GM23248 (cell line): ENCODE data around the gene DHX40. TPM values are rescaled to one million over a fixed set of nuclear protein-coding genes. Genes with fewer than 3 reads are reported as not detected.
"Not testable (repeated sequence)": the region's sequence is repeated elsewhere in the genome, so short reads cannot be mapped to it uniquely, and the experiment has no call there.

Source experiments
- DNase-seq: peaks from one replicate; pipeline ENCODE4 v3.0.0-alpha.2; 2015
- H2AFZ ChIP-seq: fragments of 200-600 bp; sonication (generic); 2 replicates; pipeline ENCODE4 v1.6.1; 2016; ENCODE audit warnings: antibody characterized with exemption
- H3F3A ChIP-seq: fragments of 200-600 bp; sonication (generic); 2 replicates; pipeline ENCODE4 v1.6.1; 2016; ENCODE audit warnings: mild to moderate bottlenecking, antibody characterized with exemption, mixed run types; ENCODE audit not compliant: insufficient read depth
- H3K27ac ChIP-seq: fragments of 200-600 bp; sonication (generic); 2 replicates; pipeline ENCODE4 v1.5.1; 2016; ENCODE audit warnings: mild to moderate bottlenecking
- H3K27me3 ChIP-seq: fragments of 200-600 bp; sonication (generic); replicated peaks from 2 replicates; pipeline ENCODE4 v1.6.1; 2016; ENCODE audit warnings: mild to moderate bottlenecking; ENCODE audit not compliant: insufficient read depth
- H3K36me3 ChIP-seq: fragments of 200-600 bp; sonication (generic); 2 replicates; pipeline ENCODE4 v1.6.1; 2016; ENCODE audit warnings: low read depth, mild to moderate bottlenecking
- H3K4me1 ChIP-seq: fragments of 200-600 bp; sonication (generic); 2 replicates; pipeline ENCODE4 v1.6.1; 2016; ENCODE audit warnings: mild to moderate bottlenecking; ENCODE audit not compliant: insufficient read depth
- H3K4me2 ChIP-seq: fragments of 200-600 bp; sonication (generic); one replicate; pipeline ENCODE4 v1.6.1; 2016; ENCODE audit warnings: mild to moderate bottlenecking; ENCODE audit not compliant: unreplicated experiment
- H3K4me3 ChIP-seq: fragments of 200-600 bp; sonication (generic); 2 replicates; pipeline ENCODE4 v1.5.1; 2016; ENCODE audit warnings: mild to moderate bottlenecking
- H3K79me2 ChIP-seq: fragments of 200-600 bp; sonication (generic); 2 replicates; pipeline ENCODE4 v1.6.1; 2016; ENCODE audit warnings: mild to moderate bottlenecking; ENCODE audit not compliant: insufficient read depth
- H3K9ac ChIP-seq: fragments of 200-600 bp; sonication (generic); 2 replicates; pipeline ENCODE4 v1.6.1; 2016; ENCODE audit warnings: mild to moderate bottlenecking
- H3K9me2 ChIP-seq: fragments of 200-600 bp; sonication (generic); 2 replicates; pipeline ENCODE4 v1.6.1; 2016; ENCODE audit warnings: mixed run types, mild to moderate bottlenecking, moderate library complexity; ENCODE audit not compliant: insufficient read depth
- H3K9me3 ChIP-seq: fragments of 200-600 bp; sonication (generic); one replicate; pipeline ENCODE4 v1.6.1; 2017; ENCODE audit warnings: low read depth
- H4K20me1 ChIP-seq: fragments of 200-600 bp; sonication (generic); 2 replicates; pipeline ENCODE4 v1.6.0; 2016; ENCODE audit not compliant: insufficient read depth
- EZH2 ChIP-seq: fragments of 200-600 bp; sonication (generic); IDR thresholded peaks from 2 replicates; pipeline ENCODE4 v1.6.1; 2018; ENCODE audit warnings: antibody characterized with exemption, mild to moderate bottlenecking; ENCODE audit not compliant: insufficient read depth, poor library complexity, severe bottlenecking
- EZH2phosphoT487 ChIP-seq: fragments of 200-600 bp; sonication (generic); IDR thresholded peaks from 2 replicates; pipeline ENCODE4 v1.6.1; 2018; ENCODE audit warnings: antibody characterized with exemption, moderate library complexity, mild to moderate bottlenecking, low read depth; ENCODE audit not compliant: insufficient read depth
- WGBS, 2 experiments: methylation state at CpG; one replicate each; pipeline ENCODE4 v1.1.6; 2015 to 2017; ENCODE audit warnings: low lambda C conversion rate in 2 of 2, low coverage in 1 of 2; ENCODE audit errors: missing lambda C conversion rate in 2 of 2; 5-methylcytosine and 5-hydroxymethylcytosine counted together
- in situ Hi-C: fragments of 300-500 bp; cut with MboI; formaldehyde crosslinking; loops from 2 replicates; pipeline ENCODE4 v1.15.0; 2020
- polyA plus RNA-seq: library from polyadenylated mRNA; unstranded; fragments of >200 nt; fragmentation: Nextera tagmentation; extraction: Ambion mirVana; gene quantifications from 2 replicates; pipeline ENCODE4 v1.2.1, GENCODE V29; 2016
- total RNA-seq: library from RNA; depleted of rRNA; stranded (reverse); fragments of >200 nt; shearing (Covaris generic); gene quantifications from 2 replicates; pipeline ENCODE4 v1.2.3, GENCODE V29; 2014

Gene DHX40
- total and polyA plus RNA-seq, 2 experiments from 2014 or later: 18.9 to 68.5 TPM

GRCh38 chr17:59572301-59572924, 7.0 kb downstream of the DHX40 start:
- no peaks in the 10 kb centered on the region; the same call in 1 of the 2 replicates for H3K36me3 ChIP-seq
- peak overlapping the region; percentile 76 for H3K27ac ChIP-seq
- H3K4me1 ChIP-seq: peaks cover 9% of the 10 kb centered on the region; the same call in 1 of the 2 replicates
- H2AFZ ChIP-seq: no peak overlapping the region
- peak; percentile 82 for DNase-seq
- H3K9me2 ChIP-seq: no peaks in the 10 kb centered on the region
- H3K4me2 ChIP-seq: no peak overlapping the region
- 71 to 79% methylated on average over 10 of the region's 10 CpGs for WGBS, 2 experiments
- H3K9ac ChIP-seq: no peak overlapping the region
- no peak overlapping the region for H3K4me3 ChIP-seq
- no peaks in the 10 kb centered on the region for H4K20me1 ChIP-seq
- peaks cover 10% of the 10 kb centered on the region for H3F3A ChIP-seq
- in situ Hi-C loops: no loop called here
- TF ChIP-seq EZH2phosphoT487 (no peak), EZH2 (no peak)
- H3K27me3 ChIP-seq: no peaks in the 10 kb centered on the region
- peaks cover 15% of the 10 kb centered on the region for H3K79me2 ChIP-seq
- H3K9me3 ChIP-seq: no peaks in the 10 kb centered on the region

GRCh38 chr17:59584168-59584567, 18.8 kb downstream of the DHX40 start:
- H3K36me3 ChIP-seq, H3K4me3 ChIP-seq, H4K20me1 ChIP-seq, H2AFZ ChIP-seq, H3K27ac ChIP-seq, H3K4me2 ChIP-seq, H3K9me3 ChIP-seq, H3F3A ChIP-seq, H3K4me1 ChIP-seq, H3K27me3 ChIP-seq, DNase-seq, in situ Hi-C loops, H3K9me2 ChIP-seq, H3K9ac ChIP-seq, H3K79me2 ChIP-seq: not testable (repeated sequence)
- WGBS, 2 experiments: no CpG with 5 or more reads among the region's 1 CpG

GRCh38 chr17:59600169-59600568, 34.8 kb downstream of the DHX40 start:
- DNase-seq: no peak
- Histone ChIP-seq H3K4me3 (no peak overlapping the region), H2AFZ (no peak overlapping the region), H3K4me2 (no peak overlapping the region), H3K9me3 (no peaks in the 10 kb centered on the region), H3F3A (no peaks in the 10 kb centered on the region), H3K27me3 (no peaks in the 10 kb centered on the region), H3K9me2 (no peaks in the 10 kb centered on the region), H4K20me1 (no peaks in the 10 kb centered on the region), H3K36me3 (peaks cover 27% of the 10 kb centered on the region), H3K79me2 (no peaks in the 10 kb centered on the region), H3K27ac (no peak overlapping the region), H3K9ac (no peak overlapping the region), H3K4me1 (no peaks in the 10 kb centered on the region)
- TF ChIP-seq EZH2 (no peak), EZH2phosphoT487 (no peak)
- in situ Hi-C loops: no loop called here

GRCh38 chr17:59601130-59601529, 35.7 kb downstream of the DHX40 start:
- no peaks in the 10 kb centered on the region for H3K79me2 ChIP-seq
- H3K9ac ChIP-seq: no peak overlapping the region
- no peaks in the 10 kb centered on the region for H3K9me3 ChIP-seq
- peaks cover 32% of the 10 kb centered on the region for H3K36me3 ChIP-seq
- no peak for DNase-seq
- no peaks in the 10 kb centered on the region for H3K4me1 ChIP-seq
- no peak overlapping the region for H3K4me2 ChIP-seq
- TF ChIP-seq EZH2phosphoT487: no peak
- TF ChIP-seq EZH2: no peak
- no peak overlapping the region for H2AFZ ChIP-seq
- no peaks in the 10 kb centered on the region for H3F3A ChIP-seq
- no peaks in the 10 kb centered on the region for H4K20me1 ChIP-seq
- H3K27ac ChIP-seq: no peak overlapping the region
- in situ Hi-C loops: no loop called here
- WGBS, 2 experiments: 95 to 100% methylated on average over 2 of the region's 2 CpGs
- H3K9me2 ChIP-seq: no peaks in the 10 kb centered on the region
- no peaks in the 10 kb centered on the region for H3K27me3 ChIP-seq
- no peak overlapping the region for H3K4me3 ChIP-seq

GRCh38 chr17:59607061-59607460, 41.7 kb downstream of the DHX40 start:
- Histone ChIP-seq H2AFZ (no peak overlapping the region), H3K4me3 (no peak overlapping the region), H4K20me1 (no peaks in the 10 kb centered on the region), H3K4me2 (no peak overlapping the region), H3K9me2 (no peaks in the 10 kb centered on the region), H3K36me3 (peaks cover 36% of the 10 kb centered on the region; the same call in 1 of the 2 replicates), H3K27ac (no peak overlapping the region), H3K9me3 (no peaks in the 10 kb centered on the region), H3K79me2 (no peaks in the 10 kb centered on the region), H3K4me1 (no peaks in the 10 kb centered on the region), H3K9ac (no peak overlapping the region), H3K27me3 (no peaks in the 10 kb centered on the region), H3F3A (no peaks in the 10 kb centered on the region)
- TF ChIP-seq EZH2phosphoT487 (no peak), EZH2 (no peak)
- in situ Hi-C loops: no loop called here
- DNase-seq: no peak
- 79 to 85% methylated on average over 3 of the region's 3 CpGs for WGBS, 2 experiments
